Transverse colon (tissue), 4 donors: Measurements from ENCODE around the gene RHOBTB3. TPM values are rescaled to one million over a fixed set of nuclear protein-coding genes. Genes with fewer than 3 reads are reported as not detected.

Experiments
- DNase-seq: peaks from one replicate; pipeline ENCODE4 v3.0.0-alpha.2; 2019
- H3K27ac ChIP-seq, 4 donors: fragments of 200-600 bp; sonication (generic); 2 replicates each; pipeline ENCODE4 v1.5.1; 2016 to 2018; ENCODE audit warnings: inconsistent platforms in 4 of 4
- H3K27me3 ChIP-seq: fragments of 200-600 bp; sonication (generic); 2 replicates; pipeline ENCODE4 v1.5.1; 2017; ENCODE audit warnings: inconsistent platforms
- H3K36me3 ChIP-seq, 4 donors: fragments of 200-600 bp; sonication (generic); 2 replicates each; pipeline ENCODE4 v1.5.1; 2017 to 2019; ENCODE audit warnings: inconsistent platforms in 4 of 4
- H3K4me1 ChIP-seq, 4 donors: fragments of 200-600 bp; sonication (generic); 2 replicates each; pipeline ENCODE4 v1.5.1; 2017 to 2020; ENCODE audit warnings: inconsistent platforms in 4 of 4
- H3K4me3 ChIP-seq, 4 donors: fragments of 200-600 bp; sonication (generic); 1 replicate in 1 of 4; 2 replicates in 3 of 4; pipeline versions ENCODE4 v1.5.1 to v1.6.1; 2017 to 2019; ENCODE audit warnings: inconsistent platforms in 4 of 4
- H3K9me3 ChIP-seq, 2 donors: fragments of 200-600 bp; sonication (generic); 2 replicates each; pipeline ENCODE4 v1.5.1; 2017 to 2019; ENCODE audit warnings: inconsistent platforms in 2 of 2
- EP300 ChIP-seq: sonication (generic); formaldehyde crosslinking; IDR thresholded peaks from one replicate; pipeline ENCODE4 v1.6.1; 2017; ENCODE audit warnings: antibody characterized with exemption, low read depth
- POLR2A ChIP-seq: fragments of 450-650 bp; IDR thresholded peaks from one replicate; pipeline ENCODE4 v1.6.1; 2016; ENCODE audit warnings: antibody characterized with exemption, mild to moderate bottlenecking, moderate library complexity
- POLR2AphosphoS5 ChIP-seq, 3 donors: sonication (generic); formaldehyde crosslinking; IDR thresholded peaks; one replicate each; pipeline ENCODE4 v1.6.1; 2016; ENCODE audit warnings: antibody characterized with exemption in 3 of 3
- WGBS, 2 donors: methylation state at CpG; one replicate each; pipeline ENCODE4 v1.1.5; 2018; ENCODE audit warnings: low coverage in 1 of 2; 5-methylcytosine and 5-hydroxymethylcytosine counted together
- in situ Hi-C, 4 donors: fragments of 200-750 bp; cut with MboI; loops; one replicate each; pipeline versions ENCODE4 v1.15.0 to v1.15.1; 2017; ENCODE audit warnings: low sequenced_read_pairs in 3 of 4, low pct_ligation_motif_present in 1 of 4, low pct_unique_long_range_greater_than_20kb in 1 of 4
- intact Hi-C: fragments of 100-400 bp; cut with DNase I; formaldehyde crosslinking; loops from one replicate; pipeline ENCODE4 v1.15.1; 2023; ENCODE audit warnings: low total_unique reads
- total RNA-seq, 4 donors: library from RNA; depleted of rRNA; stranded (reverse); fragments of >200 nt; gene quantifications; one replicate each; pipeline ENCODE4 v1.1.0, GENCODE V29; 2016
- TF ChIP-seq, protein P1 (sequence below), 5 experiments: fragments of 200-600 bp in 3 of 5; fragments of 450-650 bp in 2 of 5; sonication (generic) in 3 of 5; IDR thresholded peaks; 1 replicate in 2 of 5; 2 replicates in 3 of 5; pipeline ENCODE4 v1.5.1; 2016 to 2017; ENCODE audit warnings: antibody characterized with exemption in 5 of 5, inconsistent platforms in 3 of 5, mild to moderate bottlenecking in 2 of 5, moderate library complexity in 1 of 5

Gene RHOBTB3
- total RNA-seq, 4 donors from 2014 or later = 53.0 to 143 (median 84.2) TPM

DNA sequence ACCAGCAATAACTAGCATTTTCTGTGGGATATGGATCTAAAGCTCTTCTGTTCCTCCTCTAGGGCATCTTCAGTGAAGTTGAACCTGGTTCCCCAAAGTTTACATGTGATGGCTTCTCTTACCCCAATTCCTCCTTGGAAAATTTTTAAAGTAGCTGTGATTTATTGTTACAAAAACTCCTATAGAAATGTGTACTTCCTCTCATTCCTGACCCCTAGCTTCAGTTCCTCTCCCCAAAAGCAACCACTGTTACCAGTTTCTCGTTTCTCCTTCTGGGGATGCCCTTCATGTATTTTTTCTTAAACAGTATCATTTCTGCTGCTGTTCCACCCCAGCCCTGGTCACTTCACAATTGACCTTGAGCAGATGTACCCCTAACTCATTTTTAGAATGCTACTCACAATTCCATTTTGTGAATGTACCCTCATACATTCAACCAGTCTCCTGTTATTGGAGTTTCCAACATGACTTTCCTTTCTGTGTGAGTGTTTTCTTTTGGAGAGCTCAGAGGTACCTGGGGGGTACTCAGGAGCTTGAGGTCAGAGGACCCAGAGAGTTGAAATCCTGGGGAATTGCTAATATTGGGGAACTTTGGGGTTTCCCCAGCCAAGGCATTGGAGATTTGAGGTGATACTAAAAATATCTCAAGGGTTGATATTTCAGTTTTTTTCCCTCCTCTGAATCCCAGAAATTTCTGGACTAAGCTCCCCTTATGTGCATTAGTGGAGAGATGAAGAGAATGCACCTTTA is 110.0 kb downstream of the RHOBTB3 start:
- WGBS, 2 donors = 79% methylated on average over 1 of the region's 1 CpG; no CpG with 5 or more reads in 1 of the 2 donors
- Histone ChIP-seq H3K27ac (peak overlapping the region; percentile 44 to 74 (median 68)), H3K4me1 (peaks cover 1 to 27% (median 23%) of the 10 kb centered on the region in 4 donors), H3K36me3 (no peaks in the 10 kb centered on the region), H3K27me3 (no peaks in the 10 kb centered on the region), H3K4me3 (no peak overlapping the region), H3K9me3 (no peaks in the 10 kb centered on the region)
- intact Hi-C loops (loop anchor here (10.0 kb wide), 1 partner anchor 196 kb away; the partner anchor contains the start of gene RFESD), in situ Hi-C loops (loop anchor here in 2 of 4 donors (10.0 kb wide), 1 partner anchor 176 kb away; no protein-coding TSS in a partner anchor)
- DNase-seq = no peak
- TF ChIP-seq, protein P1, sequence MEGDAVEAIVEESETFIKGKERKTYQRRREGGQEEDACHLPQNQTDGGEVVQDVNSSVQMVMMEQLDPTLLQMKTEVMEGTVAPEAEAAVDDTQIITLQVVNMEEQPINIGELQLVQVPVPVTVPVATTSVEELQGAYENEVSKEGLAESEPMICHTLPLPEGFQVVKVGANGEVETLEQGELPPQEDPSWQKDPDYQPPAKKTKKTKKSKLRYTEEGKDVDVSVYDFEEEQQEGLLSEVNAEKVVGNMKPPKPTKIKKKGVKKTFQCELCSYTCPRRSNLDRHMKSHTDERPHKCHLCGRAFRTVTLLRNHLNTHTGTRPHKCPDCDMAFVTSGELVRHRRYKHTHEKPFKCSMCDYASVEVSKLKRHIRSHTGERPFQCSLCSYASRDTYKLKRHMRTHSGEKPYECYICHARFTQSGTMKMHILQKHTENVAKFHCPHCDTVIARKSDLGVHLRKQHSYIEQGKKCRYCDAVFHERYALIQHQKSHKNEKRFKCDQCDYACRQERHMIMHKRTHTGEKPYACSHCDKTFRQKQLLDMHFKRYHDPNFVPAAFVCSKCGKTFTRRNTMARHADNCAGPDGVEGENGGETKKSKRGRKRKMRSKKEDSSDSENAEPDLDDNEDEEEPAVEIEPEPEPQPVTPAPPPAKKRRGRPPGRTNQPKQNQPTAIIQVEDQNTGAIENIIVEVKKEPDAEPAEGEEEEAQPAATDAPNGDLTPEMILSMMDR (IDR thresholded peaks at IDR 0.05) = no peak
- no peak for TF ChIP-seq POLR2A
- no peak for TF ChIP-seq POLR2AphosphoS5 (IDR thresholded peaks at IDR 0.05)
- no peak for TF ChIP-seq EP300

DNA sequence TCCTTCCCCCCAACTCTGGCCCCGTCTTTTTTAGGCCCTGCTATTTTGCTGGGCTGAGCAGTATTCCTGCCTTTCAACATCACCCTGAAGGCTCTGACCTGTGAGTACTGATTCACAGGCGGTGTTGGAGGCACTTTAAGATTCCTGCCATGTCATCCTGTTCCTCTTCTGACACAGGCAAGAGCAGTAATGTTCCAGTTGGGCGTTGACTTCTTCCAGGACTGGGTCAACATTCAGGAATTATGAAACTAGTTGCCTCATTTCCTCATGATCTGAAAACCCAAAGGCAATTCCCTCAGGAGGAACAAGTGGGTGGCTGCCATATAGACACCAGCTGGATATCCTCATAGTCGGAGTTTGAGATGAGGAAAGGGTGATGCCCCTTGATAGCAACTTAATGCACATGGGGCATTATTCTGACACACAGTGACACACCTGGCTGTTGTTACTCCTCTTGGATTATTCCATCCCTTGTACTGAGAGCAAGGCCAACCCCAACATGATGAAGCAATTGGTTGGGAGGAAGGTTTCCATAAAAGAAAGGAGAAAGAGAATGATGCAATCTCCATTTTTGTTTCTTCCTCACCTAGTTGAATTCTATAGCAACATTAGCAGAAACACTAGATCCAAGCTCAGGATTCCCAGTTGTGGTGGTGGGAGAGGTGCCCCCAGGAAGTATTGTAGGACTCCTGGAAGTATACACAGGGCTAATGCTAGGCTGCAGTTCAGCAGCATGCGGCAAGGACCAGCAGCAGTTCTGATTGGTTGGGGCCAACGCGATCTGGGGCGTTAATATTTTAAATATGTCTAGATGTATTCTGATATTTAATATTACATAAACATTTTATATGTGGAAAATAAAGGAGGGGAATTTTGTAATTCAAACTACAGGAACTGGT is 111.0 kb downstream of the RHOBTB3 start:
- in situ Hi-C loops (loop anchor here in 2 of 4 donors (10.0 kb wide), 1 partner anchor 177 kb away; no protein-coding TSS in a partner anchor), intact Hi-C loops (loop anchor here (10.0 kb wide), 1 partner anchor 197 kb away; the partner anchor contains the start of gene RFESD)
- H3K4me1 ChIP-seq = peaks cover 0 to 30% (median 23%) of the 10 kb centered on the region in 4 donors
- DNase-seq = peak; percentile 56
- H3K9me3 ChIP-seq = no peaks in the 10 kb centered on the region
- peak; percentile 47 to 84 (median 59) for TF ChIP-seq POLR2AphosphoS5 (IDR thresholded peaks at IDR 0.05)
- no peak for TF ChIP-seq EP300
- H3K27me3 ChIP-seq = no peaks in the 10 kb centered on the region
- 75 to 98% methylated on average over 5 to 8 of the region's 8 CpGs for WGBS, 2 donors
- H3K27ac ChIP-seq = peak overlapping the region; percentile 44 to 74 (median 68)
- no peaks in the 10 kb centered on the region for H3K36me3 ChIP-seq
- H3K4me3 ChIP-seq = no peak overlapping the region

DNA sequence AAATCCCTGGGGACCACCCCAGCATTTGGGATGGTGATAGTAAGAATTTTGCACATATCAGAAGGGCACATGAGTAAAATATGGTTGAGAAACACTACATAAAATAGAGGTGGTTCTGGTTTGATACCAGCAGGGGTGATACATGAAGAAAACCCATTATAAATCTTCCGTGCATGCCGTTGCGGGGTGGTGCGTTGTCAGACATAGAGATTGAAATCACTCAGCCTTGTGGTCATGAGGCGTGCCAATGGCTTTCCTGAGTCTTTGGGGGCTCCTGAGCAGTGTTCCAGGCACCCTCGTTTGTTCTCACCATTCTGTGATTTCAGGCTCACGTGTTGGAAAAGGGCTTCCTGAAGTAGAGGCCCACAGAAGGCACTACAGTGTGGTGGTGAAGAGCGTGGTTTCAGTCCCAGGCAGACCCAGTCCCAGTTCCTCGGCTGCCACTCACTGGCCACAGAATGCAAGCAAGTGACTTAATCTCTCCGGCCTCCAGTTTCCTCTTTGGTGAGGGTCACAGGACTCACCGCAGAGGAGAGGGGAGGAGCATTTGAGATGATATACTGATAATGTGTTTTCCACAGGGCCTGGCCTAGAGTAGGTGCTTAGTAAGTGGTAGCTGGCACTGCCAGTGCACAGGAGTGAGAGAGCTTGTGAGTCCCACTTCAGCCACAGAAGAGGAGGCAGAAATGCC is 111.9 kb downstream of the RHOBTB3 start:
- DNase-seq = peak; percentile 70
- TF ChIP-seq POLR2AphosphoS5 (IDR thresholded peaks at IDR 0.05) (no peak), EP300 (no peak), POLR2A (no peak)
- TF ChIP-seq, protein P1 (IDR thresholded peaks at IDR 0.05) = no peak

DNA sequence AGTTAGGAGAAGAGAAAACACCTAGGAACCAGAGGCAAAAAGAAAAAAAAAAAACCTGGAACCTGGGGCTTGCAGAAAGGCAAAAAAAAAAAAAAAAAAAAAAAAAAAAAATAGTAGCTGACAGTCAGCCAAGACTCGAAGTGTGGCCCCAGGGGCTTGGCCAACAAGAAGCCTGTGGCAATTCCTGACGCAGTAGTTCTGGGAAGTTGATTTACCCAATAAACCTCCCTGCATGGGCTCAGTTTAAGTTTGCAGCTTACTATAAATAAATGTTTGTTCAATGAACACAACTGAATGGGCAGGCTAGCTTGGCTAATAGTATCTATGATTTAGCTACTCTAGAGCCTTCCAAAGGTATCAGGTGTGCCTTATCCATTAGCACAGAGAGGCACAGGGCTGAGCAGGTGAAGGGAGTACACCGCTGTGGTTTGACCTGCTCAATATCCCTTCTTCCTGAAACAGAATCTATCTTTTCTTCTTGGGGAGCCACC is 112.6 kb downstream of the RHOBTB3 start:
- TF ChIP-seq, protein P1 (IDR thresholded peaks at IDR 0.05) = no peak
- TF ChIP-seq POLR2A = no peak
- TF ChIP-seq EP300 = no peak
- TF ChIP-seq POLR2AphosphoS5 (IDR thresholded peaks at IDR 0.05) = no peak
- H3K27ac ChIP-seq = peak overlapping the region in 3 of 4 donors; percentile 44 to 74 (median 65)
- in situ Hi-C loops (loop anchor here in 2 of 4 donors (10.0 kb wide), 1 partner anchor 179 kb away; no protein-coding TSS in a partner anchor), intact Hi-C loops (loop anchor here (10.0 kb wide), 1 partner anchor 199 kb away; the partner anchor contains the start of gene RFESD)
- H3K27me3 ChIP-seq = no peaks in the 10 kb centered on the region
- no peaks in the 10 kb centered on the region for H3K36me3 ChIP-seq
- no peak for DNase-seq
- no peaks in the 10 kb centered on the region for H3K9me3 ChIP-seq
- 48 to 52% methylated on average over 3 of the region's 3 CpGs for WGBS, 2 donors
- H3K4me1 ChIP-seq = peaks cover 0 to 30% (median 23%) of the 10 kb centered on the region in 4 donors
- no peak overlapping the region for H3K4me3 ChIP-seq

More for the DNA sequence above, 111.9 kb downstream of the RHOBTB3 start:
- Histone ChIP-seq H3K27ac (peak overlapping the region; percentile 44 to 74 (median 68)), H3K9me3 (no peaks in the 10 kb centered on the region), H3K36me3 (no peaks in the 10 kb centered on the region), H3K27me3 (no peaks in the 10 kb centered on the region), H3K4me1 (peaks cover 0 to 30% (median 23%) of the 10 kb centered on the region in 4 donors), H3K4me3 (no peak overlapping the region)
- in situ Hi-C loops (loop anchor here in 2 of 4 donors (10.0 kb wide), 1 partner anchor 178 kb away; no protein-coding TSS in a partner anchor), intact Hi-C loops (loop anchor here (10.0 kb wide), 1 partner anchor 198 kb away; the partner anchor contains the start of gene RFESD)
- WGBS, 2 donors = 63 to 88% methylated on average over 3 to 11 of the region's 11 CpGs
